ENCODE measurements around the gene UIMC1.

DNA sequence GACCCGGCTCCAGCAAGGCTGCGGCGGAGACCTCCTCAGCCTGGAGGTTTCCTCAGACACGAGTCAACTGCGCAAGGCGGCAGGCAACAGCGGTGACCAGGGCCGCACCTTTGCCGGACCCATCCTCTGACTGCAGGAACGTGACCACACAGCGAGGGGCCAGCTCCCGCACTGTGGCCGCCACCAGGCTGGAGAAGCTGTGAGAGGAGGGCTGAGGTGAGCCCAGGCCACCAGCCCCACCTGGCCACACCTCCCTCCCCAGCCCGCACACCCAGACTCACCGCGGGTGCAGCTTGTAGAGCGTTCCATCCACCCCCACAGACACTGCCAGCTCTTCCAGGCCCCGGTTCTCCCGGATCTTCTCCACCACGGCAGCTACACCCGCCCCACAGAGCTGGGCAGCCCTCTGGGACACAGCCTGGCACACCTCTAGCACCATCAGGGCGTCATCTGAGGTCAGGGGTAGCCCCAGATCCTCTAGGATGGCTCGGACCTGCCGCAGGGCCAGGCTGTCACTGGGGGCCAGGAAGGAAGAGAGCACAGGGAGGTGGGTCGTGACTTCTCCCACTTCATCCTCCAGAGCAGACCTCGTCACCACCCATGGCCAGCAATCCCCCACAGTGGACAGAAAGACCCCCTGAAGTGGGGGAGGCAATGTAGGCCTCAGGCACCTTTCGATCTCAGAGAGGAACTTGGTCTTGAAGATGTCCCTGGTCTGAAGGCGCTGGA is 125.4 kb downstream of the UIMC1 start:
- TF ChIP-seq POLR2A (IDR thresholded peaks at IDR 0.05): no peak
- TF ChIP-seq, protein P1, sequence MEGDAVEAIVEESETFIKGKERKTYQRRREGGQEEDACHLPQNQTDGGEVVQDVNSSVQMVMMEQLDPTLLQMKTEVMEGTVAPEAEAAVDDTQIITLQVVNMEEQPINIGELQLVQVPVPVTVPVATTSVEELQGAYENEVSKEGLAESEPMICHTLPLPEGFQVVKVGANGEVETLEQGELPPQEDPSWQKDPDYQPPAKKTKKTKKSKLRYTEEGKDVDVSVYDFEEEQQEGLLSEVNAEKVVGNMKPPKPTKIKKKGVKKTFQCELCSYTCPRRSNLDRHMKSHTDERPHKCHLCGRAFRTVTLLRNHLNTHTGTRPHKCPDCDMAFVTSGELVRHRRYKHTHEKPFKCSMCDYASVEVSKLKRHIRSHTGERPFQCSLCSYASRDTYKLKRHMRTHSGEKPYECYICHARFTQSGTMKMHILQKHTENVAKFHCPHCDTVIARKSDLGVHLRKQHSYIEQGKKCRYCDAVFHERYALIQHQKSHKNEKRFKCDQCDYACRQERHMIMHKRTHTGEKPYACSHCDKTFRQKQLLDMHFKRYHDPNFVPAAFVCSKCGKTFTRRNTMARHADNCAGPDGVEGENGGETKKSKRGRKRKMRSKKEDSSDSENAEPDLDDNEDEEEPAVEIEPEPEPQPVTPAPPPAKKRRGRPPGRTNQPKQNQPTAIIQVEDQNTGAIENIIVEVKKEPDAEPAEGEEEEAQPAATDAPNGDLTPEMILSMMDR (IDR thresholded peaks at IDR 0.05 in 4 of 5, conservative IDR thresholded peaks at IDR 0.05 in 1 of 5): no peak

Data from gastrocnemius medialis (tissue), 4 donors.